Measurements from ENCODE around the gene TBC1D9B. TPM values are rescaled to one million over a fixed set of nuclear protein-coding genes. Genes with fewer than 3 reads are reported as not detected.

Gene TBC1D9B
- total and polyA plus RNA-seq, 9 of the 15 experiments (the other 6 are each of a cell fraction or from before 2014, with no cell fraction given), result 2.9 to 59.1 (median 33.5) TPM

GRCh38 chr5:179907556-179908324 lies at the start of gene TBC1D9B (continued):
- no peak for TF ChIP-seq MAZ (CRISPR knock-in tag; conservative IDR thresholded peaks at IDR 0.05 in 1 of 2, IDR thresholded peaks at IDR 0.05 in 1 of 2)
- no peak for TF ChIP-seq ESRRA (IDR thresholded peaks at IDR 0.05; ENCODE audit: borderline replicate concordance, low read depth)
- 0 out of 2 replicates have a peak, but pooled peaks have one; percentile 24 for TF ChIP-seq SMC3 (conservative IDR thresholded peaks at IDR 0.05; ENCODE audit: insufficient read depth, low read depth, low read length)
- peak; percentile 68; the same call in 1 of the 2 replicates for TF ChIP-seq ETS1 (conservative IDR thresholded peaks at IDR 0.05; ENCODE audit: control insufficient read depth, low read depth, low read length)
- no peak for TF ChIP-seq ZNF764 (CRISPR knock-in tag; IDR thresholded peaks at IDR 0.05; ENCODE audit: low read depth)
- TF ChIP-seq STAG1 (CRISPR knock-in tag; IDR thresholded peaks at IDR 0.05; ENCODE audit: borderline replicate concordance), result no peak
- peak; percentile 86 for TF ChIP-seq VEZF1 (CRISPR knock-in tag; IDR thresholded peaks at IDR 0.05)
- TF ChIP-seq GABPA (tag; conservative IDR thresholded peaks at IDR 0.05; ENCODE audit: low read depth), result peak; percentile 58
- TF ChIP-seq CEBPG (CRISPR knock-in tag; IDR thresholded peaks at IDR 0.05), result no peak
- peak in 1 of 2 experiments; percentile 18; a peak in 1 of 4 replicates for TF ChIP-seq CEBPG (tag; conservative IDR thresholded peaks at IDR 0.05 in 1 of 2, IDR thresholded peaks at IDR 0.05 in 1 of 2)
- TF ChIP-seq EGR1 (conservative IDR thresholded peaks at IDR 0.05), result peak; percentile 42; the same call in 1 of the 2 replicates
- no peak for TF ChIP-seq NFE2L1 (tag; IDR thresholded peaks at IDR 0.05; ENCODE audit: borderline replicate concordance, low read depth)
- TF ChIP-seq ZNF592 (IDR thresholded peaks at IDR 0.05), result no peak
- TF ChIP-seq CBX1 (IDR thresholded peaks at IDR 0.05; ENCODE audit: low read depth), result 0 out of 2 replicates have a peak, but pooled peaks have one; percentile 68
- TF ChIP-seq U2AF2 (optimal IDR thresholded peaks at IDR 0.05; ENCODE audit: low read depth, low read length), result no peak

Data from K562 (cell line).